HG02852 (cell line): Measurements from ENCODE around the gene PLCB1.
"Not testable (repeated sequence)": the region's sequence is repeated elsewhere in the genome, so short reads cannot be mapped to it uniquely, and the experiment has no call there.

Experiments
- ATAC-seq: cut with Tn5 transposase; IDR thresholded peaks from one replicate; pipeline ENCODE4 v1.9.1; 2021; ENCODE audit warnings: mild to moderate bottlenecking, moderate library complexity; ENCODE audit not compliant: unreplicated experiment

Gene PLCB1

GRCh38 chr20:8798505-8798904, 666.4 kb downstream of the PLCB1 start:
- no peak for ATAC-seq

- ATAC-seq = no peak
Observed at GRCh38 chr20:8800089-8800488, 668.0 kb downstream of the PLCB1 start.

- ATAC-seq = no peak
Observed at GRCh38 chr20:8801686-8802085, 669.6 kb downstream of the PLCB1 start.

GRCh38 chr20:8803065-8803464, 671.0 kb downstream of the PLCB1 start:
- ATAC-seq = no peak

- ATAC-seq = no peak
Observed at GRCh38 chr20:8803941-8804340, 671.9 kb downstream of the PLCB1 start.

- no peak for ATAC-seq
Observed at GRCh38 chr20:8805737-8806442, 673.8 kb downstream of the PLCB1 start.

- no peak for ATAC-seq
Observed at GRCh38 chr20:8807480-8808201, 675.6 kb downstream of the PLCB1 start.

- ATAC-seq = no peak
Observed at GRCh38 chr20:8808202-8808535, 676.1 kb downstream of the PLCB1 start.

- no peak for ATAC-seq
Observed at GRCh38 chr20:8809107-8809953, 677.3 kb downstream of the PLCB1 start.

GRCh38 chr20:8811801-8812594, 679.9 kb downstream of the PLCB1 start:
- no peak for ATAC-seq

- ATAC-seq = no peak
Observed at GRCh38 chr20:8812817-8813216, 680.8 kb downstream of the PLCB1 start.

GRCh38 chr20:8815208-8815607, 683.1 kb downstream of the PLCB1 start:
- ATAC-seq = no peak

- no peak for ATAC-seq
Observed at GRCh38 chr20:8829256-8829655, 697.2 kb downstream of the PLCB1 start.

GRCh38 chr20:8834294-8834693, 702.2 kb downstream of the PLCB1 start:
- ATAC-seq = not testable (repeated sequence)

GRCh38 chr20:8834851-8835250, 702.8 kb downstream of the PLCB1 start:
- no peak for ATAC-seq

GRCh38 chr20:8837396-8837795, 705.3 kb downstream of the PLCB1 start:
- no peak for ATAC-seq

- ATAC-seq = no peak
Observed at GRCh38 chr20:8842525-8842924, 710.5 kb downstream of the PLCB1 start.

GRCh38 chr20:8844179-8844578, 712.1 kb downstream of the PLCB1 start:
- no peak for ATAC-seq

- no peak for ATAC-seq
Observed at GRCh38 chr20:8849990-8850389, 717.9 kb downstream of the PLCB1 start.

GRCh38 chr20:8851446-8851845, 719.4 kb downstream of the PLCB1 start:
- ATAC-seq = no peak

- not testable (repeated sequence) for ATAC-seq
Observed at GRCh38 chr20:8851919-8852318, 719.9 kb downstream of the PLCB1 start.
